SU-DHL-6 (cell line): Measurements from ENCODE around the gene PRSS56.

Source experiments
- EZH2phosphoT487 ChIP-seq: fragments of 200-600 bp; sonication (generic), shearing (Covaris generic); conservative IDR thresholded peaks from 2 replicates; pipeline ENCODE4 v1.6.1; 2018; ENCODE audit warnings: mild to moderate bottlenecking, antibody characterized with exemption, low read length, moderate library complexity, mixed read lengths
- TF ChIP-seq, protein P1 (sequence below): fragments of 200-600 bp; sonication (generic); IDR thresholded peaks from one replicate; pipeline ENCODE4 v1.5.1; 2017; ENCODE audit warnings: antibody characterized with exemption, mild to moderate bottlenecking, low read length, moderate library complexity; ENCODE audit not compliant: insufficient read depth, poor library complexity, severe bottlenecking

DNA sequence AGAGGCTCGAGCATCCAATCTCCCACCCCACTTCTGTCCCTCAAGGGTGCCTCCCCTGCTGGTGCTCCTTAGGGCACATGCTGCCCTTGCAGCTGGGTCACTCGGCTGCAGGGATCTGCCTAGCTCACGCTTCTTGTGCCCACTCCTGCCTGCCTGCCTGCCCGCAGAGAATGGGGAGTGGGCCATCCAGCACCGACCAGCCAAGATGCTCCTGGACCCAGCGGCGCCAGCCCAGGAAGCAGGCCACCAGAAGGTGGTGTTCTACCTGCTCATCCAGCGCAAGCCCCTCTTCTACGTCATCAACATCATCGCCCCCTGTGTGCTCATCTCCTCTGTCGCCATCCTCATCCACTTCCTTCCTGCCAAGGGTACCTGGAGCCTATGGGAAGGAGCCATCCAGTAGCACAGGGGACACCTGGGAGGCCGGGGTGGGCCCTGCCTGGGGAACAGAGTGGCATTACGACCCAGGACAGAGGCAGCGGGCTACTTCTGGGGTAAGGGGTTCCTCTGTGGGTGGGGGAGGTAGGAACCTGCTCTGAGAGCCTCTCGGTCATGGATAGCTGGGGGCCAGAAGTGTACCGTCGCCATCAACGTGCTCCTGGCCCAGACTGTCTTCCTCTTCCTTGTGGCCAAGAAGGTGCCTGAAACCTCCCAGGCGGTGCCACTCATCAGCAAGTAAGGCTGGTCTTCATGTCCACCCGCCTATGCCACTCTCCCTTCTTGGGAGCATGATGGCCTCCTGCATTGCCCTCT lies 22.7 kb downstream of the PRSS56 start:
- TF ChIP-seq, protein P1, sequence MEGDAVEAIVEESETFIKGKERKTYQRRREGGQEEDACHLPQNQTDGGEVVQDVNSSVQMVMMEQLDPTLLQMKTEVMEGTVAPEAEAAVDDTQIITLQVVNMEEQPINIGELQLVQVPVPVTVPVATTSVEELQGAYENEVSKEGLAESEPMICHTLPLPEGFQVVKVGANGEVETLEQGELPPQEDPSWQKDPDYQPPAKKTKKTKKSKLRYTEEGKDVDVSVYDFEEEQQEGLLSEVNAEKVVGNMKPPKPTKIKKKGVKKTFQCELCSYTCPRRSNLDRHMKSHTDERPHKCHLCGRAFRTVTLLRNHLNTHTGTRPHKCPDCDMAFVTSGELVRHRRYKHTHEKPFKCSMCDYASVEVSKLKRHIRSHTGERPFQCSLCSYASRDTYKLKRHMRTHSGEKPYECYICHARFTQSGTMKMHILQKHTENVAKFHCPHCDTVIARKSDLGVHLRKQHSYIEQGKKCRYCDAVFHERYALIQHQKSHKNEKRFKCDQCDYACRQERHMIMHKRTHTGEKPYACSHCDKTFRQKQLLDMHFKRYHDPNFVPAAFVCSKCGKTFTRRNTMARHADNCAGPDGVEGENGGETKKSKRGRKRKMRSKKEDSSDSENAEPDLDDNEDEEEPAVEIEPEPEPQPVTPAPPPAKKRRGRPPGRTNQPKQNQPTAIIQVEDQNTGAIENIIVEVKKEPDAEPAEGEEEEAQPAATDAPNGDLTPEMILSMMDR: no peak
- TF ChIP-seq EZH2phosphoT487: no peak
